GM11168 (cell line): ENCODE measurements around the gene HIVEP1.

Experiments used
- in situ Hi-C: fragments of 300-500 bp; cut with MboI; formaldehyde crosslinking; loops from one replicate; pipeline ENCODE4 v1.12.0; 2022; ENCODE audit warnings: low sequenced_read_pairs; ENCODE audit not compliant: unreplicated experiment

Gene HIVEP1

GRCh38 chr6:12110523-12111362 is 98.6 kb downstream of the HIVEP1 start:
- in situ Hi-C loops, result no loop called here

GRCh38 chr6:12111363-12111670 is 99.2 kb downstream of the HIVEP1 start:
- in situ Hi-C loops, result no loop called here

GRCh38 chr6:12112540-12113189 is 100.6 kb downstream of the HIVEP1 start:
- in situ Hi-C loops, result no loop called here

- in situ Hi-C loops, result no loop called here
Measured at GRCh38 chr6:12113190-12113577, 101.1 kb downstream of the HIVEP1 start.

GRCh38 chr6:12114055-12114503 is 102.0 kb downstream of the HIVEP1 start:
- in situ Hi-C loops, result no loop called here

- in situ Hi-C loops, result no loop called here
Measured at GRCh38 chr6:12115001-12115400, 102.9 kb downstream of the HIVEP1 start.

- in situ Hi-C loops, result no loop called here
Measured at GRCh38 chr6:12115492-12115891, 103.4 kb downstream of the HIVEP1 start.

GRCh38 chr6:12116264-12116800 is 104.2 kb downstream of the HIVEP1 start:
- in situ Hi-C loops, result no loop called here

- in situ Hi-C loops, result no loop called here
Measured at GRCh38 chr6:12116978-12117377, 104.9 kb downstream of the HIVEP1 start.

GRCh38 chr6:12118607-12119006 is 106.5 kb downstream of the HIVEP1 start:
- in situ Hi-C loops, result no loop called here

- in situ Hi-C loops, result no loop called here
Measured at GRCh38 chr6:12119085-12119588, 107.0 kb downstream of the HIVEP1 start.

GRCh38 chr6:12125396-12125795 is 113.3 kb downstream of the HIVEP1 start:
- in situ Hi-C loops, result no loop called here

- in situ Hi-C loops, result no loop called here
Measured at GRCh38 chr6:12126051-12126450, 113.9 kb downstream of the HIVEP1 start.

GRCh38 chr6:12129523-12129922 is 117.4 kb downstream of the HIVEP1 start:
- in situ Hi-C loops, result no loop called here

GRCh38 chr6:12132351-12133222 is 120.5 kb downstream of the HIVEP1 start:
- in situ Hi-C loops, result no loop called here

- in situ Hi-C loops, result no loop called here
Measured at GRCh38 chr6:12134581-12134980, 122.5 kb downstream of the HIVEP1 start.

- in situ Hi-C loops, result no loop called here
Measured at GRCh38 chr6:12134991-12135390, 122.9 kb downstream of the HIVEP1 start.

- in situ Hi-C loops, result no loop called here
Measured at GRCh38 chr6:12136905-12137304, 124.8 kb downstream of the HIVEP1 start.

GRCh38 chr6:12137480-12137879 is 125.4 kb downstream of the HIVEP1 start:
- in situ Hi-C loops, result no loop called here

GRCh38 chr6:12138381-12138780 is 126.3 kb downstream of the HIVEP1 start:
- in situ Hi-C loops, result no loop called here
